Colonic mucosa (tissue), 4 donors: Measurements from ENCODE around the gene BMF. TPM values are rescaled to one million over a fixed set of nuclear protein-coding genes. Genes with fewer than 3 reads are reported as not detected.

Experiments
- DNase-seq: peaks from one replicate; pipeline ENCODE4 v3.0.0-alpha.2; 2020
- H3K27ac ChIP-seq: fragments of 200-600 bp; one replicate; pipeline ENCODE4 v1.8.0; 2021
- H3K27me3 ChIP-seq: fragments of 200-600 bp; one replicate; pipeline ENCODE4 v1.8.0; 2021
- H3K36me3 ChIP-seq: fragments of 200-600 bp; one replicate; pipeline ENCODE4 v1.8.0; 2021
- H3K4me1 ChIP-seq: fragments of 200-600 bp; one replicate; pipeline ENCODE4 v1.8.0; 2021; ENCODE audit warnings: mild to moderate bottlenecking
- H3K4me3 ChIP-seq: fragments of 200-600 bp; one replicate; pipeline ENCODE4 v1.8.0; 2021
- H3K9ac ChIP-seq, 2 donors: one replicate each; pipeline ENCODE4 v1.7.0; 2013; ENCODE audit warnings: control low read depth in 2 of 2, low read depth in 2 of 2, low read length in 2 of 2
- H3K9me3 ChIP-seq: fragments of 200-600 bp; one replicate; pipeline ENCODE4 v1.8.0; 2021
- CTCF ChIP-seq: fragments of 200-600 bp; IDR thresholded peaks from one replicate; pipeline ENCODE4 v1.8.0; 2022; ENCODE audit warnings: antibody characterized with exemption, mild to moderate bottlenecking
- intact Hi-C: fragments of 100-400 bp; cut with DNase I; formaldehyde crosslinking; loops from one replicate; pipeline ENCODE4 v1.14.1; 2022
- total RNA-seq, 2 donors: library from RNA; stranded (reverse); fragmentation: NEBNext Ultra II Directional in 1 of 2; extraction: Animal tissue kit (Norgen Biotek cat#: 25700) in 1 of 2; gene quantifications; one replicate each; pipeline ENCODE4 v1.2.1, GENCODE V29; 2021
- donor health status: healthy.
- donor health status: DM: no; HTN: no; CAD: no.
- donor health status: DM: no; HTN: no; CAD: no.

Gene BMF
- total RNA-seq, 2 donors from 2014 or later, result 5.0 to 11.6 TPM

- Histone ChIP-seq H3K36me3 (no peaks in the 10 kb centered on the region), H3K4me3 (no peak overlapping the region), H3K4me1 (peaks cover 23% of the 10 kb centered on the region), H3K27ac (peak overlapping the region; percentile 34), H3K9ac (peak overlapping the region; percentile 50 to 73), H3K9me3 (no peaks in the 10 kb centered on the region), H3K27me3 (no peaks in the 10 kb centered on the region)
- TF ChIP-seq CTCF, result no peak
- intact Hi-C loops, result loop anchor here (5.0 kb wide), 1 partner anchor 52 kb away; the partner anchor contains the start of gene BMF
- DNase-seq, result peak; percentile 58
Observed at GRCh38 chr15:40054855-40055575, 53.7 kb downstream of the BMF start.

GRCh38 chr15:40054605-40054854 is 54.1 kb downstream of the BMF start:
- no peak overlapping the region for H3K27ac ChIP-seq
- peaks cover 23% of the 10 kb centered on the region for H3K4me1 ChIP-seq
- intact Hi-C loops, result loop anchor here (5.0 kb wide), 1 partner anchor 53 kb away; the partner anchor contains the start of gene BMF
- H3K4me3 ChIP-seq, result no peak overlapping the region
- no peaks in the 10 kb centered on the region for H3K27me3 ChIP-seq
- H3K36me3 ChIP-seq, result no peaks in the 10 kb centered on the region
- no peak for TF ChIP-seq CTCF
- H3K9me3 ChIP-seq, result no peaks in the 10 kb centered on the region
- DNase-seq, result no peak
- H3K9ac ChIP-seq, result peak overlapping the region; percentile 50 to 73

- TF ChIP-seq CTCF, result no peak
- Histone ChIP-seq H3K4me3 (no peak overlapping the region), H3K9me3 (no peaks in the 10 kb centered on the region), H3K36me3 (no peaks in the 10 kb centered on the region), H3K9ac (peak overlapping the region; percentile 50 to 73), H3K27ac (peak overlapping the region; percentile 78), H3K4me1 (peaks cover 23% of the 10 kb centered on the region), H3K27me3 (no peaks in the 10 kb centered on the region)
- intact Hi-C loops, result loop anchor here (5.0 kb wide), 1 partner anchor 53 kb away; the partner anchor contains the start of gene BMF
- DNase-seq, result no peak
Observed at GRCh38 chr15:40053831-40054604, 54.7 kb downstream of the BMF start.

- Histone ChIP-seq H3K27ac (peak overlapping the region; percentile 78), H3K4me1 (peaks cover 28% of the 10 kb centered on the region), H3K9ac (peak overlapping the region in 1 of 2 donors; percentile 70), H3K36me3 (no peaks in the 10 kb centered on the region), H3K4me3 (no peak overlapping the region), H3K27me3 (no peaks in the 10 kb centered on the region), H3K9me3 (no peaks in the 10 kb centered on the region)
- intact Hi-C loops, result loop anchor here (5.0 kb wide), 1 partner anchor 54 kb away; the partner anchor contains the start of gene BMF
- no peak for DNase-seq
- no peak for TF ChIP-seq CTCF
Observed at GRCh38 chr15:40053079-40053830, 55.4 kb downstream of the BMF start.

- Histone ChIP-seq H3K9ac (peak overlapping the region in 1 of 2 donors; percentile 70), H3K27me3 (no peaks in the 10 kb centered on the region), H3K4me1 (peaks cover 32% of the 10 kb centered on the region), H3K9me3 (no peaks in the 10 kb centered on the region), H3K4me3 (no peak overlapping the region), H3K27ac (peak overlapping the region; percentile 78), H3K36me3 (no peaks in the 10 kb centered on the region)
- peak; percentile 78 for DNase-seq
- no peak for TF ChIP-seq CTCF
- intact Hi-C loops, result loop anchor here (5.0 kb wide), 1 partner anchor 55 kb away; the partner anchor contains the start of gene BMF
Observed at GRCh38 chr15:40052604-40053003, 56.1 kb downstream of the BMF start.
